G401.6 (cell line): ENCODE results near the gene KASH5.
A peak's percentile ranks its signal among the peaks of the same experiment; 100 is the strongest.

ENCODE experiments used
- FAIRE-seq: peaks from 2 replicates; lab custom pipeline; 2012; peaks lifted over from hg19 to GRCh38; lab: Jason Lieb, UNC

KASH5 gene

DNA sequence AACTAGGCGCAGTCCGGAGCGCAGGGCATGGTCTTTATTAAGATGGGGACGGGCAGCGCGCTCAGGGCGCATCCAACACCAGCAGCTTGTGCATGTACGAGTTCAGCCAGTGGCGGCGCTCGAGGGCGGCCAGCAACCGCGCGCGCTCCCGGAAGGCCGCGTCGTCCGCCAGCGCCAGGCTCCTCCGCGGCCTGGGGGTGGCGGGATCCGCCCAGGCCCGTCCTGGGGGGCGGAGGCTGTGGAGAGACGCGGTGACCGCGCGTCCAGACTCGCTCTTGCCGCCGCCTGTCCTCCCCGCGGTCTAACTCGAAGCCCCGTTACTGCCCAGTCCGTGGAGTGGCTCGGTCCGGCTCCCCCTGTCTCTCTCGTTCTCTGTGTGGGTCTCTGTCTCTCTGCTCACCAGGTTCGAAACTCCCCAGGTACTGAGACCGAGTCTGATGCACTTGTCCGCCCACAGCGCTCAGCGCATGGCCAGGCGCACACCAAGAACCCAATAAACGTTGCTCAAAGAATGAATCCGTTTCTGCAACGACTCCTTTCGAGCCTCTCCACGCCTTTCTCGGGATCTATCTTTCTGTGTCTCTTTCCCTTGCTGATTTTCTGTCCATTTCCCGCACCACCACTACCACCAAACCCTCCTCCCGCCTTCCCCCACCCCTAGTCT is 34.5 kb downstream of the KASH5 start:
- no peak for FAIRE-seq

DNA sequence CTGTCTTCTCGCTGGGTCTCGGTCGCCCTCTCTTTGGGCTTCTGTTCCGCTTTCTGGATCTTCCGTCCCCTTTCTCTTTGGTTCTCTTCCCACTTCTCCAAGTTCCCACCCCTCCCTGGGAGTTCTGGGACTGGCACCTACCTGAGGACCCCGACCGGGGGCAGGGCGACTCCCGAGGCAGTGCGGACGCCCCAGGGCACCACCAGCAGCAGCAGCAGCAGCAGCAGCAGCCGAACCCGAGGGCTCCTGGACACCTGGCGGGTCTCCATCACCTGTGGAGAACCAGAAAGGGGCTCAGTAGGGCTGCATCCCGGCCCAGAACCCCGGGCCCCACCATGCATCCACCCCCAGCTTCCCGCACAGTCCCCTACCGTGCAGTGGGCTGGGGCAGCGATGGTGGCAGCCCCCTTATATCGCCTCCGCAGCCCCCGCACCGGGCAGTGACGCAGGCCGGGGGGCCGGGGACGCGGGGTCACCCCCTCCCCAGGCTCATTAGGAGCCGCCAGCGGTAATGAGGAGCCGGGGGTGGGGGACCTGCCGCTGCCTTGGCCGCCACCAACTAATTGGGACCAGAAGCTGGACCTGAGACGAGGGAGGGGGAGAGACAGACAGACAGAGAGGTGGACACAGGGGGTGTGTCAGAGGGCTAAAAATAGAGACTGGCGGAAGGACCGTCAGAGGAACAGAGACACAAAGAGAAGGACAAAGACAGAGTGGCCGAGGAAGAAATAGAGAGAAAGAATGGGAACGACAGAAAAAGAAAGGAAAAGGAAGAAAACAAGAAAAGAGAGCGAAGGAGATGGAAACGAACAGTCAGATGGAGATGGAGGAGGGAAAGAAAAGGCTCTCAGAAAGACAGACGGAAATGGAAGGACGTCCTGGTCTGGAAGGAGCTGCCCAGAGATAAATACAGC is 35.3 kb downstream of the KASH5 start, which contains the start of gene PTH2:
PTH2 (minus strand) TSS at position 371 of the 914 bp plus-strand sequence; CDS start at position 269, 102 bp downstream.
- FAIRE-seq, result no peak

DNA sequence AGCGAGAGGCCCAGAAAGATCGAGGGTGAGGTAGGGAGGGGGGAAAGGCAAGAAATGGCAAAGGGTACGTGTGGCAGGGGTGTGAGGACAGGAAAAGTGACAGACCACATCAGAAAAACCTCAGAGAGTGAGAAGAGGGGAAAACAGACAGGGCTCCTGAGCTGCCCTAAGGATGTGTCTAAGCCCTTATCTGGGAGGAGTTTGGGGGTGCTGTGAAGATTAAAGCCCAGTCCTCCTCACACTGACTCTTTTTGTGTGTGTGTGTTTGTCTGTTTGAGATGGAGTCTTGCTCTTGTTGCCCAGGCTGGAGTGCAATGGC is 35.9 kb downstream of the KASH5 start:
- FAIRE-seq, result no peak

DNA sequence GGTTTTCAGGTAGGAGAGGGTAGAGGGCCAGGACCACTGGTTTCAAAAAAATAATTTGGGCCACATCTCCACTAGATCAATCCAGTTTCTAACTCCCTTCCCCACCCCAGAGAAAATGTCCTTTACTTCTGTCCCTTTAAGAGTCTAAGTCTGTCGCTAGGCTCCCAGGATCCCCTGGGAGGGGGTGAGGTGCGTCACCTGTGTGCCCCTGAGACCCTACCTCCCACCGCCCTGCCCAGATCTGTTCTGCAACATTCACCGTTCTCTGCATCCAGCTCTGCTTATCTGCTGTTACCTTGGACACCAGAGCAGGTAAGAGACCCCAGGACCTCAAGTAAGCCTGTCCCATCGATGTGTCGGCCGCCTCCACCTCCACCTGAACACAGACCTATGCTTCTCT is 37.1 kb downstream of the KASH5 start, which contains the start of gene GFY:
GFY (plus strand) TSS at position 211 of the 400 bp plus-strand sequence. CDS start 1,043 bp downstream, outside the sequence.
- peak; percentile 66 for FAIRE-seq

DNA sequence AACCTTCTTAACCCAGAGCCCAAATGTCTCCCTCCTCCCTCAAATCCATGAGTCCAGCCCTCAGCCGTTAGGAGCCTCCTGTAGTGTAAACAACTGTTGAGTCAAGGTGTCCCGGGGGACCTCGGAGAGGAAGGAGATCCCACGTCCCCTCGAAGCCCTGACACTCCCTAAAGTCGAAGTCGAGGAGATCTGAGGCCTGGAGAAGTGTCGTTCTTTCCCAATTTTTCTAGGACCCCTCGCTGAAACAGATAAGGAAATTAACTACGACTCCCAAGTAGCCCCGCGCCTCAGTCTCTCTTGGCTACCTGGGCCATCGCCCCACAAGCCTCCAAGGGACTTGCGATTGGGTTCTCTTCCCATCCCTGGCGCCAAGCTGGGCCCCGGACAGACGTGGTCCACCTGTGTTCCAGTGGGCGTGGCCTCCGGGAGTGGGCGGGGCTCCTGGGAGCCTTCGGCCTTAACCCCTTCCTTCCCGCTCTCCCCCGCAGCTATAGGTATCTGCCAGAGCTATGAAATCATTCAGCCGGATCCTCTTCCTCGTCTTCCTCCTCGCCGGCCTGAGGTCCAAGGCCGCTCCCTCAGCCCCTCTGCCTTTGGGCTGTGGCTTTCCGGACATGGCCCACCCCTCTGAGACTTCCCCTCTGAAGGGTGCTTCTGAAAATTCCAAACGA is 38.0 kb downstream of the KASH5 start:
- peak; percentile 98 for FAIRE-seq

DNA sequence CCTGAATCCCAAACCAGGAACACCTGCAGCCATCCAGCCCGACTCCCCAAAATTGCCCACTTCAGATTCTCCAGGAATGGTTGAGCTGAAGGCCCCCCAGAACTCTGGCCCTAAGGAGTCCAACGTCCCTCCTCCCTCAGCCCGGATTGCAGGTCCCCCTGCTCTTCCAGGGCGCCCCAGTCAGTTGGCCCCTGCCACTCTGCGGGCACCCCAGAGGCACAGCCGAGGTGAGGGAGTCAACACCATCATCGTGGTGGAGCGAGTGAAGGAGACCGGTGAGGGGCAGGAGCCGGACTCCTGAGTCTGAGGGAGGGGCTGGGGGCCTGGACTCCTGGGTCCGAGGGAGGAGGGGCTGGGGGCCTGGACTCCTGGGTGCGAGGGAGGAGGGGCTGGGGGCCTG is 39.3 kb downstream of the KASH5 start:
- no peak for FAIRE-seq

DNA sequence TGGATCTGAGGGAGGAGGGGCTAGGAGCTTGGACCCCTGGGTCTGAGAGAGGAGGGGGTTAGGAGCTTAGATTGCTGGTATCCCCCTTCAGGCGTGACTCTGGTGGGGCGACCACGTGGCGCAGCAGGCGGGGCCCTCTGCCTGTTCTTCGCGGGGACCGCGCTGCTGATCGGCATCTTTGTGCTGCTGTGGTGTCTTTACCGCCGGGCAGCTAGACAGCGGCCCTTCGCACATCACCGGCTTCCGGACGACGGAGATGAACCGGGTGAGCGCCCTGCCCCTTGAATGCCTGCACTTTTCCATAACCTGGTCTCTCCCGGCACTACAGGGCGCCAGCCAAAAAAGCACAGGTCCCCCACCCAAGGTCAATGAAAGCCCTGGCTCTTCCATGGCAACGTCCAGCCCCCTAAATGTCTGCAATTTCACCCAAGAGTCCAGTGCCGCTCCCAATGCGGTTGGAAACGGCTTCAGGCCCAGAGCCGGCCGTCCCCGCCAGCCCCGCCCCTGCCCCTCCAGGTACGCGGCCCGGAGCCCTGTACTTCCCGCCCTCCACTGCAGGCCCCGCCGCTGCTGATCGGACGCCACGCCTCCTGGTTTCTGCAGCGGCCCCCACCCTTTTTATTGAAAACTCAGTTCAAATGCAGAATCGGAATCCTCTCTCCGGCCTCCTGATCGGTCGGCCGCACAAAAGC is 40.0 kb downstream of the KASH5 start:
- FAIRE-seq, result no peak

DNA sequence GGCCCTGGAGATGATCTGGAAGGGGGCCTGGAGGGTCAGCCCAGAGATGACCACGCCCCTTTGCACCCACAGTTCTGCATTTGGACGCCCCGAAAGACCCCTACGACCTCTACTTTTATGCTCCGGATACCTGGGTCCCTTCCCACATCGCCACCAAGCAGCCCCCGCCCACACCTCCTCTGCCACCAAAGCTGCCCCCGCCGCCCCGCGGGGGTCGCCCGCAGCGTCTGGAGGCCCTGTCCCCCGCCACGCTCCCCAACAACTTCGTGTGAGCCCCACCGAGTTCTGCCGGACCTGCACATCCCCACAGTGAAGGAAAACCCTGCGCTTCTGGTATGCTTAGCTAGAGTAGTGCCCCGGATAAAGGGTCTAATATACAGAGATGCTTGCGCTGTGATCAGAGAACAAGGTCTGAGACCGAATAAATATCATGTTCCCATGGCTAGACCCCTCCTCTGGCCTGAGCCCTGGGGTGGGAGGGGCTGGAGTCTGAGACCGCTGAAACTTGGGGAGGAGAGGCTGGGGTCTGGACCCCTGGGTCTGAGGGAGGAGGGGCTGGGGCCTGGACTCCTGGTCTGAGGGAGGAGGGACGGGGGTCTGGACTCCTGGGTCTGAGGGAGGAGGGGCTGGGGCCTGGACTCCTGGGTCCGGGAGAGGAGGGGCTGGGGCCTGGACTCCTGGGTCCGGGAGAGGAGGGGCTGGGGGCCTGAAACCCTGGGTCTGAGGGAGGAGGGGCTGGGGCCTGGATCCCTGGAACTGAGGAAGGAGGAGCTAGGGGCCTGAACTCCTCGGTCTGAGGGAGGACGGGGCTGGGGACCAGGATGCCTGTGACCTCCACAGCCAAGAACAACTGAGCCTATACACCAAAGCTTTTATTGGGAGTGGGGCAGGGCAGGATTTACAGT is 40.8 kb downstream of the KASH5 start:
- FAIRE-seq, result no peak

DNA sequence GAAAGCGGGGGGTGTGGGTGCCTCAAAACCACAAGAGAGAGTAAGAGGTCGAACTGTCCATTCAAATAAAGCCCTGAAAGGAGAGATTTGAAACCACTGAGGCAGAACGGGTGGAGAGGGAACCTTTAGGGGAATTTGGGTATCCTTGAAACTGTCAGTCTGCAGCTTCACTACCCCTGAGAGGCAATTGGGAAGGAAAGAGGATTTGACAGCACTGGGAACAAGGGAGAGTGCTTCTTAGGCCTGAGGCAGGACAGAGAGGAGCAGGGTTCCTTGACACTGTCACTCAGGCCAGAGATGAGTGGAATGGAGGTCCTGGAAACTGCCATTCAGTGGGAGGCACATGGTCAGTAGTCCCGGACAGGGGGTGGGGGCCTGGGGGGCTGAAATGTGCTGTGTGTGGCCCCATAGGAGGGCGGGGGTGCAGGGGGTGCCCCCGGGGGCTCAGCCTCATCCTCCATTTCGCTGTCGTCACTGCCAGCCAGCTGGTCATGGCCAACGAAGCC is 42.2 kb downstream of the KASH5 start:
- no peak for FAIRE-seq

DNA sequence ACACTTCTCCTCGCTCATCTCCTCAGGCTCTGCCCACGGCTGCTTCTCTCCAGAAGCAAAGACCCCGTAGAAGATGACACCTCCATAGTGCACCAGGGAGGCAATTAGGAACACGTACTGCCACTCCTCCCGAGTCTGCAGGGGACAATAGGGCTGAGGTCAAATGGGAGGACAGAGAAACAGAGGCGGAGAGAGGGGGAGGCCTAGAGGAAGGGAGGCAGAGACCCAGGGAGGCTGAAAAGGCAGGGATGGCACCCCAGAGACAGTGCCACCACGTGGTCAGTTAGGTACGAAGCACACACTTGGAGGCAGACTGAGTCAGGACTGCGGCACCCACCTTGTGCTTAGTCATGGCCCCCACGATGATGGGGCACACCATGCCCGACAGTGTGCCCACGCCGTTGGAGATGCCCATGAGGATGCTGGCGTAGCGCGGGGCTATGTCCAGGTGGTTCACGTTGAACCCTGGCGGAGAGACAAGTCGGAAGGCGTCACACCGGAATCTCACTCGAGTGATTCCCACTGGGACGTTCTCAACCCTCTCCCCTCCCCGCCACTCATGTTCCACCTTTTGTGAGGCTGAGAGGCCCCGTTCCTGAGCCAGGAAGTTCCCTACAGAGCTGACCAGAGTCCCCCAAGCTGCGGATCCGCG is 42.8 kb downstream of the KASH5 start:
- no peak for FAIRE-seq

DNA sequence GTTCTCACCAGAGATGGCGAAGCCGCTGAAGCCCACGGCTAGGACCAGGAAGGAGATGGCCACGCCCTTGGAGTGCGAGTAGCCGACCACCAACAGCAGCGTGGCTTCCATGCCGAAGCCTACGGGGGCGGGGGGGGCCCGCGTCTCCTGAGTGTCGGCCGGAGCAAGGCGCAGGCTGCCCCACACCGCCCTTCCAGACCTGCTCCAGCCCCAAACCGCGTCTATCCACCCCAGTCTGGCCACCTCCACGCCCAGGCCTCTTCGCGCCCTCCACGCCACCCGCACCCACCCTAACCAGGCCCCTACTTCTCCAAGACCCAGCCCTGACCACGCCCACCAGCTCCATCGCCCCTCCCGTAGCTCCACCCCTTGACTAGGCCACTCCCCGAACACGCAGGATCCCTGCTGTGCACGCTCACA is 43.3 kb downstream of the KASH5 start:
- FAIRE-seq, result no peak

DNA sequence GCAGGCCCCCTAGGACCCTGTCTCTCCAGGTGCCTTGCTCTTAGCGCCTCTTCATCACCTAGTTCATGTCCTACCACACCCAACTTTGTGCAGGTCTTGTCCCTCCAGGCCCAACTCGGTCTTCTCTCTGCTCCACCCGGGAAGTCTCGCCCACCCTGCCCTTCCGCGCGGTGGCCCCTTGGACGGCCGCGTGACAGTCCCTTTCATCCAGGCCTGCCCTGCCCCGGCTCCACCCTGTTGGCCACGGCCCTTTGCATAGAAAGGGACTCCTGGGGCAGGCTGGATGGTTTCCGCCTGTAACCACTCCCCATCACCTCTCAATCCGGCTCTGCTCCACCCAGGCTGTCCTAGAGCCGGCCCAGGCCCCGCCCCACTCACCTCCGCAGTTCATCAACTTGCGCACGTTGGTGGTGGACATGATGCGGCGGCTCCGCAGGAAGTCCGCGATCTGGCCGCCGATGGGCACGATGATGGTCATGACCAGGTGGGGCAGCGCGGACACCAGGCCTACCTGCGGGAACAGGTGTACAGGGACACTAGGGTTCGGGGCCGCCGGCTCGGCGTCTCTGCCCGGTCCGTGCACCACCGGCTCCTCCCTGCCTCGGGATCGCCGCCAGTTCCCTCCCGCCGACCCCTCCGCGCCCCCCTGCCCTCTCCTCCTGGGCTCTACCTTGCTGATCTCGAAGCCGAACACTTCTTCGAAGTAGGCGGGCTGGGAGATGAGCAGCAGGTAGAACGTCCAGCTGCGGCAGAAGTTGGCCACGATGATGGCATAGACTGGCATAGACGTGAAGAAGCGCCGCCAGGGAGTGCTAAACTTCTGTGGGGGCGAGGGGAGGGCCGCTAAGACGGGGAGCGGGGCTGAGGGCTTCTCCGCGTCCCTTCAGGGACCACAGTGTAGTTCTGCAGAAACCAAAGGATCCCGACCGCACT is 44.4 kb downstream of the KASH5 start:
- no peak for FAIRE-seq

DNA sequence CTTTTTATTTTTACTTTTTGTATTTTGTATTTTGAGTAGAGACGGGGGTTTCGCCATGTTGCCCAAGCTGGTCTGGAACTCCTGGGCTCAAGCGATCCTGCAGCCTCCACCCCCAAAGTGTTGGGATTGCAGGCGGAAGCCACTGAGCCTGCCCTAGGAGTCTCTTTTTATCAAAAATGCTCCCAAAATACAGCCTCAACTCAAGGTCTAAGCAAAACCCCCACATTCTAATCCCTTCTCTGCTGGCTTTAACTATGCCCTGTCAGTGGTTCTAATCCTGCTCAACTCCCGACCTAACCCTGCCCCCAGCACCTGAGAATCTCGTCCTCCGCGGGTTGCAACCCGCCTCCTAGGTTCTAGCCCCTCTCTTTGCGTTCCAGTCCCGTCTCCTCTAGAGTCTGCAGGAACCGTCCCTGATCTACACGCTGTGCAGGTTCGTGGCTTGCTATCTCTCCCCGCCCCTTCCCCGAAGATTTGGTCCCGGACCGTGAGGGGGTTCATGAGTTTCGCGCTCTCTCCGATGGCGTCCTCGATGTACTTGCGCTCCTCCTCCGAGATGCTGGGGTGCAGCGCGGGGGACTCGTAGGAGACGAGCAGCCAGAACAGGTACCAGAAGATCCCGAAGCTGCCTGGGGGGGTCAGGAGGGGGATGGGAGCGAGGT is 45.3 kb downstream of the KASH5 start:
- no peak for FAIRE-seq

DNA sequence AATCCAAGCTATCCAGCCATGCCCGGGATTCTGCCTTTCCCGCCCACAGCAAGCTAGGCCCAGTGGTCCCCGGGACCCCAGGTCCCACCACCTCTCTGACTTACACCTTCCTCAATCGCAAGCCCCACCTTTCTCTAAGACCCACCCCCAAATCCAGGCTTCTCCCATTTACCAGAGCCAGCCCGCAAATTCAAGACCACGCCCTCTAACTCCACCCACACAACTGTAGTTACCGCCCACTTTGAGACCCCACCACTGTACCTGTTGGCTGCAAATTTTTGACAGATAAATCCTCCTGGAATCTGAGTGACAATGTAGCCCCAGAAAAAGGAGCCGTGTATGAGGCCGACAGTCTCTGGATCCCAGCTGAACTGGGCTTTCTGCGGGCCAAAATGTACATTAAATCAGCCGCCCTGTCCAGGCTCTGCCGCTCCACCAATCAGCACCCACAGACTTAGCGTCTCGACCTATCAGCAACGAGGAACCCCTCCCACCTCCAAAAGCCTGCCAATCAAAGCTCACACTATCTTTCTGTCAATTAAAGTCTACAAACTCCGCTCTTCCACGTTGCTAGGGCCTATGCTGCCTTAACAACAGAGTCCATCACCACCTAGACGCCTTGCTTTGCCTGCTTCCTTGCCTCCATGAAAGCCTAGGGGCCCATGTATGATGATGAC is 47.0 kb downstream of the KASH5 start:
- FAIRE-seq, result no peak

DNA sequence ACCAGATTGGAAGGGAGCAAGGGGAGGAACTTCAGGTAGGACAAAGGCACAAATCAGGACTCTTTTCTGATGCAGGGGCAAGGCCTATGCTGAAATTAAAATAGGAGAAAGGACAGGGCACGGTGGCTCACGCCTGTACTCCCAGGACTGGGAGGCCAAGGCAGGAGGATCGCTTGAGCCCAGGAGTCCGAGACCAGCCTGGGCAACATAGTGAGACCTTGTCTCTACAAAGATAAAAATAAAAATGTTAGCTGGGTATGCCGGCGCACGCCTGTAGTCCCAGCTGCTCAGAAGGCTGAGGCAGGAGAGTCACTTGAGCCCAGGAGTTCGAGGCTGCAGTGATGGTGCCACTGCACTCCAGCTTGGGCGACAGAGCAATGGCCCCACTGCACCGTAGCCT is 47.6 kb downstream of the KASH5 start:
- FAIRE-seq, result no peak

DNA sequence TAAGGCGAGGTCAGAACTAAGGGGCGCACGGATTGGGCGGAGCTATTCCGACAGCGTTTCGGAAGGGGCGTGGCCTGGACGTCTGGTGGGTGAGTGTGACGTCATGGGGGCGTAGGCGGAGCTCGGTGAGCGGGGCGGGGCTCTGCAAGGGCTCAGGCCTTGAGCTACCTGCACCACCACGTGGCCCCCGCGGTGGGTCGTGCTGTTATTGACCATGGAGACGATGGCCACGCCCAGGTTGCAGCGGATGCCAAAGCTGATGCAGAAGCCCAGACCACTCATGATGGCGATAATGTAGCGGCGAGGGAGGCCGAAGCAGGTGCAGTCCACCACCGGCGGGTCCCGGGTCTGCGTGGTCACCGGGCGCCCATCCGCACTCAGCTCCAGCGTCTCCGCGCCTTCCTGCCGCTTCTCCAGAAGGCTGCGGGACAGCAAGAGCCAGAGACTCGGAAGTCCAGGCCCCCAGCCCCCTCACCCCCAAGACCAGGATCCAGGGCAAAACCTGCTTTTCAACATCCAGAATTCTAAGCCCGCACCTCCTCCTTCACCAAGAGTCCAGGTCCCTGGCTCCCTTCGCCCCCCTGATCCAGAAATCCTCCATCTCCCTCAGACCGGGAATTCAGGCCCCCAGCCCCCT is 48.5 kb downstream of the KASH5 start:
- no peak for FAIRE-seq

DNA sequence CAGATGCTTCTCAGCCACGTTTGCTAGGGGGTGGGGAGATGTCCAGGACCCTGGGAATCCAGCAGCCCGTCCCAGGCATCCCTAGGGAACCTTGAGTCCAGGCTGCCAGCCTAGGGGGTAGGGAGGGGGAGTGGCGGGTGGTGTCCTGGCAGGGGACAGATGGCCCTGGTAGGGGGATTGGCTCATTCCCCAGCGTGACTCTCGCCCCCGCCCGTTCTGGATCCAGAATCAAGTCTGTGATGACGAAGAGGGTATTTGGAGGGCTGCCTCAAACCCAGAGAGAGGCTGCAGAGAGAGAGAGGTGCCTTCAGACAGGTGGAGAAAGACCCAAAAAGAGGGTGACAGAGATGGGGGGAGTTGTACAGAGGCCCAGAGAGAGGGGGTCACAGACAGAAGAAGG is 49.2 kb downstream of the KASH5 start:
- FAIRE-seq, result no peak

DNA sequence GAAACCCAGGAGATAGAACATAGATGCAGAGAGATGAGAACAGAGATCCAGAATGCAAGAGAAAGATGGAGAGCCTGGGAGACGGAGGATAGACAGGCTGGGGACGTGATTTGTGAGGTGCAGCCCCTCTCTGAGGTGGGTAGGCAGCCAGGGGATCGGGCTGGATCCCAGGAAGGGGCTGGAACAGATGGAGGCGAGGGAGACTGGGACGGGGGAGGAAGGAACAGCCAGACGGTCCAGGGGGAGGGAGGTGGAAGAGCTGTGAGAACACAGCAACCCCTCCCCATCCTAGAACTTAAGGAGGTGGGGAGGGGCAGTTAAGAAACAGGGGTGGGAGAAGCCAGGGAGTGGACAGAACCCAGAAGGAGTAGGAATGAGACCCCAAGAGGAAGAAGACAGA is 50.2 kb downstream of the KASH5 start:
- no peak for FAIRE-seq
